ENCODE data around the gene SMLR1. TPM values are rescaled to one million over a fixed set of nuclear protein-coding genes. Genes with fewer than 3 reads are reported as not detected.

Gene SMLR1
- total RNA-seq, 1 donor from 2014 or later: not detected

Other genes with a start within 250 kb of the SMLR1 start
- 187 TPM for gene EPB41L2, start 235.8 kb downstream of the SMLR1 start, total RNA-seq

Data from skeletal muscle tissue (tissue), 1 donor.